HTERT RPE-1 (cell line): ENCODE results near the gene PRR20G.

Experiments used
- in situ Hi-C: fragments of 300-500 bp; cut with MboI; formaldehyde crosslinking; loops from 4 replicates; pipeline ENCODE4 v1.14.3; 2020; ENCODE audit warnings: low sequenced_read_pairs

The PRR20G gene

GRCh38 chr3:127237835-127238234 lies 50.0 kb downstream of the PRR20G start:
- in situ Hi-C loops, result no loop called here

- in situ Hi-C loops, result no loop called here
These were observed 52.1 kb downstream of the PRR20G start for GRCh38 chr3:127235706-127236105.

- in situ Hi-C loops, result no loop called here
These were observed 53.1 kb downstream of the PRR20G start for GRCh38 chr3:127234778-127235177.
